Neural cell (in vitro differentiated cells): ENCODE data around the gene APBA1. TPM values are rescaled to one million over a fixed set of nuclear protein-coding genes. Genes with fewer than 3 reads are reported as not detected.

Source experiments
- H2AFZ ChIP-seq: fragments of 200-600, 300-800 bp; sonication (generic), shearing (Covaris generic); 2 replicates; pipeline ENCODE4 v1.6.0; 2014; ENCODE audit warnings: low read depth, mild to moderate bottlenecking, antibody characterized with exemption, low read length, moderate library complexity
- H3F3A ChIP-seq: fragments of 200-600 bp; shearing (Covaris generic); 2 replicates; pipeline ENCODE4 v1.6.1; 2016; ENCODE audit warnings: mild to moderate bottlenecking, moderate library complexity, mixed read lengths, antibody characterized with exemption, low read length; ENCODE audit not compliant: insufficient read depth, poor library complexity, severe bottlenecking
- H3K27ac ChIP-seq: fragments of 200-600, 300-800 bp; sonication (generic), shearing (Covaris generic); 2 replicates; pipeline ENCODE4 v1.5.1; 2014; ENCODE audit warnings: mild to moderate bottlenecking, low read length, moderate library complexity
- H3K27me3 ChIP-seq: fragments of 300-800, 200-600 bp; sonication (generic), shearing (Covaris generic); 2 replicates; pipeline ENCODE4 v1.6.0; 2014; ENCODE audit warnings: mild to moderate bottlenecking, low read depth, low read length, moderate library complexity; ENCODE audit not compliant: insufficient read depth
- H3K36me3 ChIP-seq: fragments of 300-800, 200-600 bp; sonication (generic), shearing (Covaris generic); 2 replicates; pipeline ENCODE4 v1.5.1; 2014; ENCODE audit warnings: mild to moderate bottlenecking, antibody characterized with exemption, low read length, moderate library complexity; ENCODE audit not compliant: insufficient read depth
- H3K4me2 ChIP-seq: fragments of 300-800, 200-600 bp; sonication (generic), shearing (Covaris generic); 2 replicates; pipeline ENCODE4 v1.6.0; 2014; ENCODE audit warnings: mild to moderate bottlenecking, low read length
- H3K4me3 ChIP-seq: fragments of 300-800, 200-600 bp; sonication (generic), shearing (Covaris generic); 2 replicates; pipeline ENCODE4 v1.5.1; 2014; ENCODE audit warnings: mild to moderate bottlenecking, low read length, moderate library complexity
- H3K79me2 ChIP-seq: fragments of 200-600 bp; shearing (Covaris generic); replicated peaks from 2 replicates; pipeline ENCODE4 v1.6.0; 2014; ENCODE audit warnings: mild to moderate bottlenecking, low read length, moderate library complexity; ENCODE audit not compliant: insufficient read depth
- H3K9ac ChIP-seq: fragments of 300-800, 200-600 bp; sonication (generic), shearing (Covaris generic); 2 replicates; pipeline ENCODE4 v1.6.1; 2016; ENCODE audit warnings: mild to moderate bottlenecking, low read length, mixed read lengths
- H3K9me2 ChIP-seq: fragments of 200-600 bp; shearing (Covaris generic); 2 replicates; pipeline ENCODE4 v1.6.1; 2016; ENCODE audit warnings: mild to moderate bottlenecking, low read length, mixed read lengths; ENCODE audit not compliant: insufficient read depth
- H3K9me3 ChIP-seq: fragments of 200-600, 300-800 bp; sonication (generic), shearing (Covaris generic); 2 replicates; pipeline ENCODE4 v1.6.1; 2016; ENCODE audit warnings: mild to moderate bottlenecking, mixed run types, low read length, moderate library complexity, mixed read lengths
- H4K20me1 ChIP-seq: fragments of 200-600 bp; shearing (Covaris generic); 2 replicates; pipeline ENCODE4 v1.6.1; 2016; ENCODE audit warnings: mild to moderate bottlenecking, mixed run types; ENCODE audit not compliant: insufficient read depth
- CTCF ChIP-seq: fragments of 450-650 bp; IDR thresholded peaks from 2 replicates; pipeline ENCODE4 v1.5.1; 2014; ENCODE audit warnings: antibody characterized with exemption, mild to moderate bottlenecking, moderate library complexity; ENCODE audit not compliant: poor library complexity, severe bottlenecking
- EP300 ChIP-seq: fragments of 450-650 bp; conservative IDR thresholded peaks from 2 replicates; pipeline ENCODE4 v1.6.1; 2014; ENCODE audit warnings: antibody characterized with exemption, mild to moderate bottlenecking, moderate library complexity; ENCODE audit not compliant: poor library complexity, severe bottlenecking
- EZH2 ChIP-seq: fragments of 200-600, 300-800 bp; shearing (Covaris generic), sonication (generic); IDR thresholded peaks from 2 replicates; pipeline ENCODE4 v1.6.1; 2014; ENCODE audit warnings: antibody characterized with exemption, low read length, borderline replicate concordance, mild to moderate bottlenecking; ENCODE audit not compliant: insufficient read depth, poor library complexity, severe bottlenecking
- MXI1 ChIP-seq: fragments of 450-650 bp; conservative IDR thresholded peaks from 2 replicates; pipeline ENCODE4 v1.6.1; 2014; ENCODE audit warnings: antibody characterized with exemption, mild to moderate bottlenecking; ENCODE audit not compliant: poor library complexity, severe bottlenecking
- POLR2AphosphoS5 ChIP-seq: IDR thresholded peaks from 2 replicates; pipeline ENCODE4 v1.6.1; 2012
- RAD21 ChIP-seq: fragments of 450-650 bp; conservative IDR thresholded peaks from 2 replicates; pipeline ENCODE4 v1.6.1; 2014; ENCODE audit warnings: antibody characterized with exemption, mild to moderate bottlenecking, moderate library complexity
- REST ChIP-seq: IDR thresholded peaks from 2 replicates; pipeline ENCODE4 v1.6.1; 2012; ENCODE audit warnings: borderline replicate concordance
- SMC3 ChIP-seq: fragments of 450-650 bp; conservative IDR thresholded peaks from 2 replicates; pipeline ENCODE4 v1.6.1; 2014; ENCODE audit warnings: antibody characterized with exemption, mild to moderate bottlenecking, moderate library complexity; ENCODE audit not compliant: poor library complexity
- TAF1 ChIP-seq: IDR thresholded peaks from 2 replicates; pipeline ENCODE4 v1.6.1; 2012; ENCODE audit warnings: low read depth
- polyA plus RNA-seq: library from polyadenylated mRNA; depleted of rRNA; stranded (reverse); fragments of >200 nt; gene quantifications from 2 replicates; pipeline ENCODE4 v1.2.3, GENCODE V29; 2014

APBA1 gene
- polyA plus RNA-seq, 1 donor from 2014 or later: 10.9 TPM

GRCh38 chr9:69715096-69715495 lies 42.9 kb upstream of the APBA1 start:
- Histone ChIP-seq H3K9ac (no peak overlapping the region), H3K27ac (no peak overlapping the region), H3K4me2 (no peak overlapping the region), H3K9me2 (no peaks in the 10 kb centered on the region), H2AFZ (no peak overlapping the region), H3K79me2 (no peaks in the 10 kb centered on the region), H3K36me3 (peaks cover 3% of the 10 kb centered on the region), H4K20me1 (no peaks in the 10 kb centered on the region), H3K27me3 (no peaks in the 10 kb centered on the region), H3K9me3 (no peaks in the 10 kb centered on the region), H3F3A (no peaks in the 10 kb centered on the region), H3K4me3 (no peak overlapping the region)
- no peak for TF ChIP-seq CTCF
- TF ChIP-seq SMC3: no peak
- no peak for TF ChIP-seq RAD21
- TF ChIP-seq EZH2: no peak
- TF ChIP-seq POLR2AphosphoS5: no peak
- TF ChIP-seq EP300: no peak
- no peak for TF ChIP-seq MXI1

GRCh38 chr9:69697475-69697874 lies 25.3 kb upstream of the APBA1 start:
- no peaks in the 10 kb centered on the region for H3K9me2 ChIP-seq
- H3K36me3 ChIP-seq: no peaks in the 10 kb centered on the region
- TF ChIP-seq CTCF (no peak), REST (no peak), MXI1 (no peak), SMC3 (no peak), POLR2AphosphoS5 (no peak), RAD21 (no peak), TAF1 (no peak), EP300 (no peak), EZH2 (no peak)
- H3K4me3 ChIP-seq: no peak overlapping the region
- no peak overlapping the region for H3K27ac ChIP-seq
- no peak overlapping the region for H3K9ac ChIP-seq
- no peaks in the 10 kb centered on the region for H3F3A ChIP-seq
- H2AFZ ChIP-seq: no peak overlapping the region
- no peak overlapping the region for H3K4me2 ChIP-seq
- peaks cover 3% of the 10 kb centered on the region for H3K9me3 ChIP-seq
- H3K79me2 ChIP-seq: no peaks in the 10 kb centered on the region
- no peaks in the 10 kb centered on the region for H4K20me1 ChIP-seq
- H3K27me3 ChIP-seq: no peaks in the 10 kb centered on the region
